GM21360 (cell line): ENCODE data around the gene UBALD2.
A peak's percentile ranks its signal among the peaks of the same experiment; 100 is the strongest.
"Not testable (repeated sequence)": the region's sequence is repeated elsewhere in the genome, so short reads cannot be mapped to it uniquely, and the experiment has no call there.

Experiments used
- ATAC-seq: cut with Tn5 transposase; IDR thresholded peaks from one replicate; pipeline ENCODE4 v1.9.1; 2021; ENCODE audit warnings: mild to moderate bottlenecking, moderate library complexity; ENCODE audit not compliant: unreplicated experiment

Gene UBALD2

DNA sequence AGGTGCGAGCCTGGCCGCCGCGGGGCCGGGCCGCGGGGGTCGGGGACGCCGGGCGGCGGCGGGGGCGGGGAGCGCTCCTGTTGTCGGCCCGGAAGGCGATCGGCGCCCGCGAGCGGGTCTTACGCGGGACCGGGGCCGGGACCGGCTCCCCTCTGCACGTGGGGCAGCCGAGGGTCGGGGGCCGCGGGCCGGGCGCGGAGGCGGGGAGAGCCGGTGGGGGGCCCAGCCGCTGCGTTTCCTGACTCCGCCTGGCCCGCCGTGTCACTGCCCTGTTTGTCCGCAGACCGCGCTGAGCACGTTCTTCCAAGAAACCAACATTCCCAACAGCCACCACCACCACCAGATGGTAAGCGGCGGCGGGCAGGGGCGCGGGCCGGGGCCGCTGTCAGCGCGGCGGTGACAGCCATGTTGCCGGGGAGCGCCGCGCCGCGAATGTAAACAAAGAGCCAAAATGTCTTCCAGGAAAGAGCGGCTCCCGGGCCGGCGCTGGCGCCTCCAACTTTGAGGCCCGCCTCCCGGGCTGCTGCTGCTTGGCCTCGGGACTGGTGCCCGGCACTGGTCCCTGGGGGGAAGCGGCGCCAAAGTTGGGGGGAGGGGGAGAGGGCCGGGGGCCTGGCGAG lies 586 bp downstream of the UBALD2 start:
- ATAC-seq = no peak

DNA sequence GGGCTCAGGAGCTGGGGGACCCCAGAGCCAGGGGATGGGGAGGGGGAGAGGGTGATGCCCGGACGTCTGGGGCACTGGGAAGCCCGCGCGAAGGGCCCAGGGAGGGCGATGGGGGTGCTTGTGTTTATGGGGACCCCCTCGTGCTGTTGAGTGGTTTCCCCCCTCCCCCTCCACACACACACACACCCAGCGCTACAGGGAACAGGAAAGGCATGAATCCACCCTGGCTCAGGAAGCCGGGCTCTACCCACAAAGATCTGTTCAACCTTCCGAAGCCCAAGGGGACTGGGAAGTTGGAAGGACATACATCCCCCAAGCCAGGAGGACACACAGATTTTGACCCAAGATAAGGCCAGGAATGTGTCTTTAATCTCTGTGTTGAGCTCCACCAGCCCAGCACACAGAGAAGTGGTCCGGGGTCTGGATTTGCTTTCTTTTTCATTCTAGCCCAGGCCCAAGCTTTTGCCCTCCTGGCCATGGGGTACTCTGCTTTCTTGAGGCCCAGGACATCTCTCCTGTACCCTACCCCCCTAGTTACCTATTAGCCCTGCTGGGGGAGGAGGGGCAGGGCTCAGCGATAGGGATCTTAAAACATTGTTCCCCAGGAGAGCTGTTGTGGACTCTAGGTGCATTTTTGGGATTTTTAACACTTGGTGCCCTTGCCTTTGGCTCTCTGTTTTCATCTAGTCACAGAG lies 1.2 kb downstream of the UBALD2 start:
- no peak for ATAC-seq

DNA sequence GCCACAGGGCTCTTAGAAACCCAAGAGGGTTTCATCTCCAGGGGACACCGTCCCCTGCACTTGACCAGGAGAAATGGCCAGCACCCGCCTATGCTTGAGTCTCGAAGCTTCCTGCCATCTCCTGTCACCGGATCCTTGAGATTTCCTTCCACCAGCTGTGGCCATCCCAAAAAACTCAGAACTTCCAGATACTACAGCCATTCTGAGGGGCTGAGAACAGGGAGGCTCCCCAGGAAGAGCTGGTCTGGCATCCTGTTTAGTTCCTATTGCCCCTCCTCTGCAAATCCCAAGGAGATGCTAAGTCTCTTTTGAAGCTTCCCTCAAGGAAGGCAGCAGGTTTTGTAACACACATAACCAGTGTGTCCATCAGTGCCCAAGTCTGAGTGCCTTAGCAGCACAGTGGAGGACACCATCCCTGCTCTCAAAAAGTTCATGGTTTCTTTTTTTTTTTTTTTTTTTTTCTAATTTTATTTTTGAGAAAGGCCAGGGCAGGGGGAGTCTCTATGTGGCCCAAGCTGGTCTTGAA lies 2.0 kb downstream of the UBALD2 start:
- no peak for ATAC-seq

DNA sequence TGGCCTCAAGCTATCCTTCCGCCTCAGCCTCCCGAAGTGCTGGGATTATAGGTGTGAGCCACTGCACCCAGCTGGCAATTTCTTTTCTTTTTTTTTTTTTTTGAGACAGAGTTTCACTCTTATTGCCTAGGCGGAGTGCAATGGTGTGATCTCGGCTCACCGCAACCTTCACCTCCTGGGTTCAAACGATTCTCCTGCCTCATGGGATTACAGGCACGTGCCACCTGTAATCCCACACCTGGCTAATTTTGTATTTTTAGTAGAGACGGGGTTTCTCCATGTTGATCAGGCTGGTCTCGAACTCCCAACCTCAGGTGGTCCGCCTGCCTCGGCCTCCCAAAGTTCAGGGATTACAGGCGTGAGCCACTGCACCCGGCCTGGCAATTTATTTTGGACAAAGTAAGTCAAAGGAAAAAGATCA lies 2.4 kb downstream of the UBALD2 start:
- not testable (repeated sequence) for ATAC-seq

DNA sequence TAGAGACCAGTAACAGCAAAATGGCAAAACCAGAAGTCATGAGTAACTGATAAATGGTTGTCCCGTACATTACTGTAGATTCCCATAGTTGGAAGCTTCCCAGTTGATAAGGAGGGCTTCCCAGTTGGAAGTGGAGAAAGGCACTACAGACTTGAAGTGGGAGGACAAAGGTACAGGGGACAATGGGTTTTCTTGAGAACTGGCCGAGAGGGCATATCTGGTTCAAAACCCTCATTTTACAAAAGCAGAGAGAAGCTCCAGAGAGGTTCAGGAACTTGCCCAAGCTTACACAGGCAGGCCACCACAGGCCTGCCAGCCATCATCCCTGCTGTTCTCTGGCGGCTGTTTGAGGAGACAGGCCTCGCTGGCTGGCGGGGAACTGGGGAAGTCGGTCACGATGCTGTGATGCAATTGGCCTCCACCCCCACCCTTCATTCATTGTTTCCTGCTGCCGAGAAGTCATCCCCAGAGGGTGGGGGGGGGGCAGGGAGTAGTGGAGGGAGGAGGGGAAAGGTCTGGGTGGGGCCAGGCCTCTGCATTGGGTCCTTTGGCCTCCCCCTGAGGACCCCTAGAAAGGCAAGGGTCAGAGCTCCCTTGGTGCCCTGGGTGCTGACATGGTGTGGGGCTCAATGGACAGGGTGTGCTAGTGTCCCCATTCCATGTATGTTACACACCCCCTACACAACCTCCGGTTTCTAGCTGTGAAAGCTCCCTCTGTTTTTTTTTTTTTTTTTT lies 3.0 kb downstream of the UBALD2 start:
- ATAC-seq = no peak

GRCh38 chr17:76268991-76269981 lies 4.1 kb downstream of the UBALD2 start:
- ATAC-seq = no peak

- no peak for ATAC-seq
Observed at GRCh38 chr17:76270127-76270592, 5.0 kb downstream of the UBALD2 start.

DNA sequence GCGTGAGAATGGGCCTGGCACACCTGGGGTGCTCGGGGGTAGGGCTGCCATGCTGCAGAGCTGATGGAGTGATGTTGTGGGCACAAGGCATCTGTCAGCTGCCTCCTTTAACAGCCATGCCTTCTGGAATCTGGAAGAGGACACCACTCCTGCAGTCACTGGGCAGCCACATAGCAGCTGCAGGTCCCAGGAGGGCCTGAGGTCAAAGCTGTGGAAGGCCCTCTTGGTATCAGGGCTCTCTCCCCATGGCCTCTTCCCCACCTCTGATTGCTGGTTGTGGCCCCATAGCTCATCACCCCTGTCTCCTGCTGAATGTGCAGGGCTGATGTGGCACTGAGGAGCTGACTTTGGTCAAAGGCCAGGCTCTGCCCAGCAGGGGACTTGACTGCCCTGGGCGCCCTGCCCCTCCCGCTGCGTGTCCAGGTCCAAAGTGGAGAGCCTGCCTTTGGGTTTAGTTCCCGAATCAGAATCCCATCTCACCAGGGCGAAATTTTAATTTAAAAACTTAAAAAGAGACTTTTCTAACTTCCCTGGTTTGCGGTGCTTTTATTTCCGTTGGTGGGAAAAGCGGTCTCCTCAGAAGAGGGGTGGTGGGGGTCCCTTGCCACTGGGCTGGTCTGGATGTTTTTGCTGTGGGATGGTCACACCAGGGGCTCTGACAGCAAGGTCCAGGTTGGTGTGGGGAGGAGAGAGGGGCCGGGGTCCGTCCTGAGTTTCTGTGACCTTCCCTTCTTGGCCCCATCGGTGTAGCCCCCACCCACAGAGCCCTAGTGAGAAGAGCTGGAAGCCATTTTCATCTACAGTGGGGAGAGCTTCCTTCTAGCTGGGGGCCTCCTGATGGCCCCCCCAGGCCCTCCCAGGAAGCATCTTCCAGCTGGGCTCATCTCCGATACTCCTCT lies 5.9 kb downstream of the UBALD2 start:
- no peak for ATAC-seq

DNA sequence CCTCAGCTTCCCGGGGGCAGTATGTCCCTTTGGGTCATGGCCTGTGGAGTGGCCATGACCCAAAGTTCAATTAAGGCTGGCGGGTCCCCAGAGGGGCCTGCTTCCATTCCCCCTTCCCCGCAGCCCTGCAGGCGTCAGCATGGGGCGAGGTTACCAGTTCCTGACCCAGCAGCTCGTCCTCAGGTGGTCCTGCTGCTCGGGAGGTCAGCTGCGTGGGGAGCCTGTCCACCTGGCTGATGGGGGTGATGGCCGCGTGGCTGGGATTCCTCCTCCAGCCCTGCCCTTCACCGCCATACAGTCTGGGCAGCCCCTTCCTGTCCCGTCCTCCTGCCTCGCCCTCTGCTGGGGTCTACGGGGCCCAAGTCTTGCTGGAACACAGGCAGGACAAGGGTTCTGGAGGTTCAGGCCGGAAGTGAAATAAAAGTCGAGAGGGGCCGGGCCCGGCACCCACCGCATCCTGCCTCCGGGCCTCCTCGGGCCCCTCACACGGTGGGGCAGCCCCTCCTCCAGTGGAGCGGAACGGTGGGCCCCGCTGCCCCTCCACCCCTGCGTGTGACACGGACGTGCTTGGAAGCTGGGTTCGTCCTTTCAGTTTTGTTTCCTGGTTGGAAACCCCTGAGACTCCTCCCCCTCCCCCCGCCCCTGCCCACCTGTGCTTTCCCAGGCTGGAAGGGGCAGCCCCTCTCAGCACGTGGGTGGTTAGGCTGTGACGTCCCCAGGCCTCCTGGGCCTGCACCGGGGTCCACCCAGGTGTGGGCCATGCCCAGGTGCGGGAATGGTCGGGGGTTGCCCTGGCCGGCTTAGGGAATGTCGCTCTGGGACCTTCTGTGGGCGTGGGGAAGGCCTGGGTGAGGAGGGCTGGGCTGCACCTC lies 6.8 kb downstream of the UBALD2 start:
- peak; percentile 37 for ATAC-seq

- ATAC-seq = peak; percentile 19
Observed at GRCh38 chr17:76272541-76273444, 7.6 kb downstream of the UBALD2 start.

DNA sequence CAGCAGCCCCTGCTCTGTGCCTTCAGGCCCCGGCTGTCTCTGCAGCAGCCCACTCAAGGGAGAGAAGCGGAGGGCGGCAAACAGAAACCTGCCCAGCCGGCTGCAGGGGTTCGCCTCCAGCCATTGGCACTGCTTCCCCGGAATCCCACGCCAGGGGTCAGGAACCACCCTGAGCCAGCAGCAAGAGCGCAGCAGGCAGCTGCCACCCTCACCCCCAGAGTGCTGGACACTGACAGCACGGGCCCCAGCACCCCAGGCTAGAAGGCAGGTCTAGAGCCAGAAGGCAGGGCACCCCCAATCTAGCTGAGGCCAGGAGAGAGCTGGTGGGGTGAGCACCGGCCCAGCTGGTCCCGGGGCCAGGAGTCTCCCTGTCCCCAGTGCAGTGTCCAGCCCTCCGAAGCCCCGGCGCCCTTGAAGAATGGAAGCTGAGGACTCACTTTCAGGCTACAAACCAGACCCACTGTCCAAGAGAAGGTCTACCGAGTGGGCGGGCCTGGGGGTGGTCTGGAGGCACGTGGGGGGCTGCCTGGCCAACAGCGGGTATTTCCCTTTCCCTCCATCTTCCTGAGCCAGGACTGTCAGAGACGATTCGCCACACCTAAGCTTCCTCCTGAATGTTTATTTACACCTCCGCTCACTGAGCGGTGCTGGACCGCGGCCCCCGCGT lies 8.4 kb downstream of the UBALD2 start:
- ATAC-seq = no peak

DNA sequence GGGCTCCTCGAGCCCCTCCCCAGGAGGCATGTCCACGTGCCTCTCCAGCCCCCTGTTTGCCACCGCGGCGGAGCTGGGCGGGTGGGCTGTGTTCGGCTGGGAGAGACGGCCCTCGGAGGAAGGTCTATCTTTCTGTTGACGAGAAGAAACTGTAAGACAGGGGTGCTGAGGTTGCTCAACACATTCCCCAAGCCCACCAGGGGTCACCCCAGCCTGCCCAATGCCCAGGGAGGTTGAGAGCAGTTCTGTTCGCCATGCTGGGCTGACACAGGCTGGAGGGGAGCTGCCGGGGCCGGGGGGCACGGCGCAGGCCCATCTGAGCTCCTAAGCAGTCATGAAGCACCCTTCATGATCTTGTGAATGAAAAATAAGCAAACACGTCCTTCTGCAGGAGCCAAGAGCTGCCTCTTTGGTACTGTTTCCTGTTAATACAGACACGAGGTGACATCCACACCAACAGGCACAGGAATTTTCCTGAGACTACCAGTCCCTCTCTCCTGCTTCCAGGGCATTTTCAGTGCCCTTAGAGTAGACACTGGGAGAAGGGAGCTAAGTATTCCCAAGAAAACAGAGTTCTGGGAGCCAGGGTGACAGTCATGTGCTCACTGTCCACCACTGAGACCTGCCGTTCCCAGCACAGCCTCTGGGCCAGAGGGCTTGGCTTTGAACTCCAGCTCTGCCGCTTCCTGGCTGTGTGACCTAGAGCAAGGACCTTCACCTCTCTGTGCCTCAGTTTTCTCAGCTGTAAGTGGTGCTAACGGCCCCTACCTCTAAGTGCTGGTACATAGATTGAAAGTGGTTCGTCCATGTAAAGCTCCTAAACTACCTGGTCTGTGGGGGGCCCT lies 9.2 kb downstream of the UBALD2 start:
- no peak for ATAC-seq

- ATAC-seq = no peak
Observed at GRCh38 chr17:76275382-76276068, 10.4 kb downstream of the UBALD2 start.

DNA sequence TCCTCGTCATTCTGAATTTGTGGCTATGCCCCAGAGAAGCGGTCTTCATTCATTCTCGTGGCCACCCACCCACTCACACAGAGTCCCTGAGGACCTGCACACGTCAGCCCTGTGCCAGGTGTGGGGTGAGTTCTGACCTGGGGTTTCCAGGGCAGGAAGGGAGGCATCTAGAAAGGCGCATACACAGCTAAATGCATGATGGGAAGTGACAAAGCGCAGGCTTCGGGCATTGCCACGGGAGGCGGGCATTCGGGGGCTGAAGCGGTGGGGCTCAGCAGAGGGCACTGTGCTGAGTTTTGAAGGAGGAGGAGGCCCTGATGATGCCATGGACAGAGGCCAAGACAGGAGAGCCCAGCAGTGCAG lies 10.9 kb downstream of the UBALD2 start:
- no peak for ATAC-seq

DNA sequence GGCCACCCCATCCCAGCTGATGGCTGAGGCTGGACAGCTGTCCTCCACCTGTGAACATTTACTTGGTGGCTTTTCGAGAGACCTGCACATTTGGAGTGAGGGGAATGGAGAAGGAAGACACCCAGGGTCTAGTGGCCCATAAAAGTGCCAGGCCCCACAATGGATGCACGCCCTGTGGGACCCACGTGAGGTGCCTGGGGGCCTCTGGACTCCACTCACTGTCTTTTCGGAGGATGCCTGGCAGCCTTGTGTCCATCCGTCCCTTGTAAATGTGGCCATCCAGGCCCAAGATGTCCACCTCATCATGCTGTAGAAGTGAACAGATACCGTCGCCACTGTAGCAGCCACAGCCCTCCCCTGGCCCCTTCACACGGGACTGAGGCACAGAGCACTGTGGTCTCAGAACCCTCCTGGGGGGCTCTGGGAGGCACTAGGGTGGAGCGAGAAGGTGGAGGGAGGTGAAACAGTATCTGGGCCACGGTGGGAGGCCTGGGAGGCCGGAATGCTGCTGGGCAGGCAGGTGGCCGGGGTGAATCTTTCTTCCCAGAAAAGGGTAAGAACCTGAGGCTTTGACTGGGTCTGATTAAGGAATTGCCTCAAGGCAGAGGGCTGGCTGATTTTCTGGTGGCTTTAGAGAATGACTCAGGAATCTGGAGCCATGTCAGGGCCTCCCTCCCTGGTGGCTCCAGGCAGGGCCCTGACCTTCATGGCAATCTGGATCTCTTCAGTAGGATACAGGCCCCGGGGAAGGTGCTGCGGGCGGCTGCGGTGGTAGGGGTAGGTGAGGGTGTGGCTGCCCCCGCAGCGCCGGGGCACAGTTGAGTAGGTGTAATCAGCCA lies 11.5 kb downstream of the UBALD2 start:
- ATAC-seq = no peak
